Activated CD4-positive, alpha-beta memory T cell treated with anti-CD3 and anti-CD28 coated beads for 36 hours (primary cell): Measurements from ENCODE around the gene CBFA2T2. TPM values are rescaled to one million over a fixed set of nuclear protein-coding genes. Genes with fewer than 3 reads are reported as not detected.

Source experiments
- CTCF ChIA-PET: fragments of 350-600 bp; sonication (Branson Sonifier 250); formaldehyde crosslinking; loops from one replicate; lab custom pipeline; 2021; ENCODE audit warnings: antibody characterized with exemption, inconsistent platforms; lab: Charles Lee
- POLR2A ChIA-PET: fragments of 350-600 bp; sonication (Branson Sonifier 250); formaldehyde crosslinking; loops from one replicate; lab custom pipeline; 2021; ENCODE audit warnings: antibody characterized with exemption; lab: Charles Lee
- DNase-seq: peaks from one replicate; pipeline ENCODE4 v3.0.0-alpha.2; 2020
- H3K27ac Mint-ChIP-seq: one replicate; pipeline ENCODE4 v1.8.0; 2021; ENCODE audit warnings: mixed read lengths
- H3K27me3 Mint-ChIP-seq: one replicate; pipeline ENCODE4 v1.8.0; 2021; ENCODE audit warnings: mixed read lengths
- H3K36me3 Mint-ChIP-seq: one replicate; pipeline ENCODE4 v1.8.0; 2021; ENCODE audit warnings: mixed read lengths
- H3K4me1 Mint-ChIP-seq: one replicate; pipeline ENCODE4 v1.8.0; 2021; ENCODE audit warnings: low read depth, mixed read lengths
- H3K4me3 Mint-ChIP-seq: one replicate; pipeline ENCODE4 v1.8.0; 2021; ENCODE audit warnings: mild to moderate bottlenecking, mixed read lengths
- H3K9me3 Mint-ChIP-seq: one replicate; pipeline ENCODE4 v1.8.0; 2021; ENCODE audit warnings: mixed read lengths
- intact Hi-C: fragments of 100-400 bp; cut with micrococcal nuclease; formaldehyde crosslinking; loops from one replicate; pipeline ENCODE4 v1.15.1; 2023
- total RNA-seq, 2 experiments: library from RNA; stranded (reverse); gene quantifications; one replicate each; pipeline ENCODE4 v1.2.3, GENCODE V29; 2021

Gene CBFA2T2
- total RNA-seq, 2 experiments from 2014 or later = 10.9 to 12.9 TPM

GRCh38 chr20:33666293-33667244, 176.7 kb downstream of the CBFA2T2 start, which contains the start of gene ACTL10:
TSS of gene ACTL10 (plus strand) at chr20:33666943. CDS start at chr20:33667498, 555 bp downstream.
- POLR2A ChIA-PET = interaction anchor here (0.8 to 3.0 kb wide), 10 partner anchors 11 to 223 kb away, joined by 3 to 21 read pairs (median 10); partner anchors contain the start of genes CBFA2T2, E2F1, SNTA1 and ZNF341
- CTCF ChIA-PET = interaction anchor here (0.9 to 5.5 kb wide), 25 partner anchors 9 to 265 kb away, joined by 3 to 55 read pairs (median 9); partner anchors contain the start of genes CBFA2T2, CDK5RAP1, NECAB3 and PXMP4
- peak within 1 kb of the TSS; percentile 90 for H3K27ac Mint-ChIP-seq
- peaks cover 38% of the 10 kb centered on the region for H3K4me1 Mint-ChIP-seq
- no peaks in the 10 kb centered on the region for H3K27me3 Mint-ChIP-seq
- H3K9me3 Mint-ChIP-seq = no peaks in the 10 kb centered on the region
- H3K36me3 Mint-ChIP-seq = no peaks in the 10 kb centered on the region
- DNase-seq = peak; percentile 93
- intact Hi-C loops = loop anchor here (1.0 to 5.0 kb wide), 3 partner anchors 14 to 264 kb away; partner anchors contain the start of genes CDK5RAP1 and SNTA1
- peak within 1 kb of the TSS; percentile 80 for H3K4me3 Mint-ChIP-seq

GRCh38 chr20:33667245-33667675, 177.4 kb downstream of the CBFA2T2 start:
- Mint-ChIP-seq H3K27me3 (no peaks in the 10 kb centered on the region), H3K36me3 (no peaks in the 10 kb centered on the region), H3K27ac (peak overlapping the region; percentile 71), H3K4me1 (peaks cover 37% of the 10 kb centered on the region), H3K9me3 (no peaks in the 10 kb centered on the region), H3K4me3 (peak overlapping the region; percentile 78)
- intact Hi-C loops = loop anchor here (5.0 kb wide), 2 partner anchors 225 to 265 kb away; partner anchors contain the start of genes CDK5RAP1 and SNTA1
- ChIA-PET POLR2A (interaction anchor here (0.8 to 3.0 kb wide), 12 partner anchors 10 to 326 kb away, joined by 3 to 21 read pairs (median 10); partner anchors contain the start of genes CBFA2T2, E2F1, RALY and SNTA1), CTCF (interaction anchor here (0.6 to 5.5 kb wide), 39 partner anchors 8 to 375 kb away, joined by 3 to 55 read pairs (median 6); partner anchors contain the start of genes CBFA2T2, CDK5RAP1, NECAB3 and PXMP4)
- peak; percentile 64 for DNase-seq

GRCh38 chr20:33667676-33668465, 178.0 kb downstream of the CBFA2T2 start:
- DNase-seq = peak; percentile 87
- H3K4me3 Mint-ChIP-seq = peak overlapping the region; percentile 78
- no peaks in the 10 kb centered on the region for H3K36me3 Mint-ChIP-seq
- intact Hi-C loops = loop anchor here (1.0 to 5.0 kb wide), 3 partner anchors 211 to 266 kb away; partner anchors contain the start of genes CDK5RAP1 and SNTA1
- POLR2A ChIA-PET = interaction anchor here (0.6 to 3.0 kb wide), 15 partner anchors 10 to 325 kb away, joined by 3 to 21 read pairs (median 6); partner anchors contain the start of genes CBFA2T2, E2F1, RALY and SNTA1
- H3K9me3 Mint-ChIP-seq = no peaks in the 10 kb centered on the region
- H3K27me3 Mint-ChIP-seq = no peaks in the 10 kb centered on the region
- peak overlapping the region; percentile 71 for H3K27ac Mint-ChIP-seq
- CTCF ChIA-PET = interaction anchor here (0.6 to 5.5 kb wide), 41 partner anchors 7 to 376 kb away, joined by 3 to 55 read pairs (median 6); partner anchors contain the start of genes CBFA2T2, CDK5RAP1, NECAB3 and PXMP4
- peaks cover 34% of the 10 kb centered on the region for H3K4me1 Mint-ChIP-seq

- Mint-ChIP-seq H3K27me3 (no peaks in the 10 kb centered on the region), H3K9me3 (no peaks in the 10 kb centered on the region), H3K27ac (peak overlapping the region; percentile 33), H3K36me3 (no peaks in the 10 kb centered on the region), H3K4me1 (peaks cover 41% of the 10 kb centered on the region), H3K4me3 (peak overlapping the region; percentile 78)
- ChIA-PET CTCF (interaction anchor here (0.7 to 5.5 kb wide), 31 partner anchors 11 to 377 kb away, joined by 3 to 55 read pairs (median 7); partner anchors contain the start of genes CBFA2T2, CDK5RAP1, PXMP4 and SNTA1), POLR2A (interaction anchor here (0.6 to 3.0 kb wide), 11 partner anchors 11 to 325 kb away, joined by 3 to 21 read pairs (median 6); partner anchors contain the start of genes CBFA2T2, RALY and ZNF341)
- no peak for DNase-seq
- intact Hi-C loops = loop anchor here (1.0 to 5.0 kb wide), 3 partner anchors 211 to 266 kb away; partner anchors contain the start of genes CDK5RAP1 and SNTA1
Observed at GRCh38 chr20:33668466-33669155, 178.7 kb downstream of the CBFA2T2 start.

- CTCF ChIA-PET = interaction anchor here (0.5 to 5.5 kb wide), 11 partner anchors 10 to 268 kb away, joined by 3 to 55 read pairs (median 17); partner anchors contain the start of genes CBFA2T2, CDK5RAP1 and ZNF341
- Mint-ChIP-seq H3K4me1 (peaks cover 41% of the 10 kb centered on the region), H3K27ac (no peak overlapping the region)
Observed at GRCh38 chr20:33669224-33669623, 179.3 kb downstream of the CBFA2T2 start.

GRCh38 chr20:33669873-33670640, 180.2 kb downstream of the CBFA2T2 start:
- no peak for DNase-seq
- Mint-ChIP-seq H3K27me3 (no peaks in the 10 kb centered on the region), H3K4me3 (no peak overlapping the region), H3K9me3 (no peaks in the 10 kb centered on the region), H3K36me3 (no peaks in the 10 kb centered on the region), H3K4me1 (peaks cover 36% of the 10 kb centered on the region), H3K27ac (no peak overlapping the region)
- CTCF ChIA-PET = interaction anchor here (2.5 to 4.6 kb wide), 3 partner anchors 212 to 222 kb away, joined by 7 to 32 read pairs (median 9); no protein-coding TSS in a partner anchor
- intact Hi-C loops = loop anchor here (5.0 kb wide), 2 partner anchors 228 to 268 kb away; partner anchors contain the start of genes CDK5RAP1 and SNTA1
- POLR2A ChIA-PET = interaction anchor here (0.6 to 0.9 kb wide), 2 partner anchors 123 to 434 kb away, joined by 3 read pairs; no protein-coding TSS in a partner anchor

More at GRCh38 chr20:33669224-33669623, 179.3 kb downstream of the CBFA2T2 start:
- Mint-ChIP-seq H3K27me3 (no peaks in the 10 kb centered on the region), H3K9me3 (no peaks in the 10 kb centered on the region), H3K4me3 (no peak overlapping the region), H3K36me3 (no peaks in the 10 kb centered on the region)
- intact Hi-C loops = loop anchor here (5.0 kb wide), 2 partner anchors 227 to 267 kb away; partner anchors contain the start of genes CDK5RAP1 and SNTA1
- DNase-seq = no peak
- POLR2A ChIA-PET = interaction anchor here (1.4 to 3.0 kb wide), 3 partner anchors 12 to 180 kb away, joined by 3 to 20 read pairs (median 3); partner anchors contain the start of gene CBFA2T2

GRCh38 chr20:33670715-33671499, 181.0 kb downstream of the CBFA2T2 start:
- Mint-ChIP-seq H3K36me3 (peaks cover under 1% of the 10 kb centered on the region), H3K27me3 (no peaks in the 10 kb centered on the region), H3K9me3 (no peaks in the 10 kb centered on the region), H3K4me3 (no peak overlapping the region), H3K27ac (no peak overlapping the region), H3K4me1 (peaks cover 35% of the 10 kb centered on the region)
- intact Hi-C loops = no loop called here
- ChIA-PET POLR2A (interaction anchor here (0.6 to 0.9 kb wide), 3 partner anchors 8 to 433 kb away, joined by 3 read pairs; partner anchors contain the start of gene C20orf144), CTCF (interaction anchor here (0.6 to 4.6 kb wide), 3 partner anchors 57 to 217 kb away, joined by 3 to 32 read pairs (median 7); no protein-coding TSS in a partner anchor)
- DNase-seq = no peak

- DNase-seq = no peak
- ChIA-PET POLR2A (interaction anchor here (0.7 to 1.2 kb wide), 2 partner anchors 7 to 9 kb away, joined by 3 to 4 read pairs; partner anchors contain the start of gene C20orf144), CTCF (interaction anchor here (0.6 to 2.5 kb wide), 2 partner anchors 8 to 214 kb away, joined by 3 to 7 read pairs; no protein-coding TSS in a partner anchor)
- no peaks in the 10 kb centered on the region for H3K27me3 Mint-ChIP-seq
- no peak overlapping the region for H3K4me3 Mint-ChIP-seq
- intact Hi-C loops = no loop called here
- no peaks in the 10 kb centered on the region for H3K9me3 Mint-ChIP-seq
- H3K4me1 Mint-ChIP-seq = peaks cover 32% of the 10 kb centered on the region
- no peak overlapping the region for H3K27ac Mint-ChIP-seq
- peaks cover 7% of the 10 kb centered on the region for H3K36me3 Mint-ChIP-seq
Observed at GRCh38 chr20:33671573-33672288, 181.8 kb downstream of the CBFA2T2 start.
